ENCODE data around the gene DMRTC2.

Gene DMRTC2

DNA sequence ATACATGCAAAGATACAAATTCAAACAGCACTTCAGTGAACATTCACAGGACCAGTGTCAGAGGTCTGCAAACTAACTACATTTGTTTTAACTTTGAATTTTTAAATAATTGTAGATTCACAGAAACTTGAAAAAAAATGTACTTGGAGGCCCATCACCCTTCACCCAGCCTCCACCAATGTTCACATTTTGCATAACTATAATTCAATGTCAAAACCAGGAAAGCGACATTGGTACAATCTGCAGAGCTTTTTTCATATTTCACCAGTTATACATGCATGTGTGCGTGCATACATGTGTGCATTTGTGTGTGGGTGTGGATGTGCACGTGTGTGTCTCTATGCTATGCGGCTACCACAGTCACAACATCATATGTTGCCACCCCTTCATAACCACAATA, 29.5 kb upstream of the DMRTC2 start:
- no peak for DNase-seq (ENCODE audit: low read depth)
- TF ChIP-seq CTCF (IDR thresholded peaks at IDR 0.05; ENCODE audit: low read length, missing control alignments), result no peak
- H3K4me3 ChIP-seq (replicated peaks; ENCODE audit: low read depth, low read length), result no peak overlapping the region

GRCh38 chr19:41816761-41817160, 28.1 kb upstream of the DMRTC2 start:
- TF ChIP-seq CTCF (IDR thresholded peaks at IDR 0.05; ENCODE audit: low read length, missing control alignments), result no peak
- no peak for DNase-seq (ENCODE audit: low read depth)
- no peak overlapping the region for H3K4me3 ChIP-seq (replicated peaks; ENCODE audit: low read depth, low read length)

- H3K4me3 ChIP-seq (replicated peaks; ENCODE audit: low read depth, low read length), result no peak overlapping the region
- TF ChIP-seq CTCF (IDR thresholded peaks at IDR 0.05; ENCODE audit: low read length, missing control alignments), result peak; percentile 61
- DNase-seq (ENCODE audit: low read depth), result peak; percentile 41
Measured at GRCh38 chr19:41821003-41821735, 23.7 kb upstream of the DMRTC2 start.

DNA sequence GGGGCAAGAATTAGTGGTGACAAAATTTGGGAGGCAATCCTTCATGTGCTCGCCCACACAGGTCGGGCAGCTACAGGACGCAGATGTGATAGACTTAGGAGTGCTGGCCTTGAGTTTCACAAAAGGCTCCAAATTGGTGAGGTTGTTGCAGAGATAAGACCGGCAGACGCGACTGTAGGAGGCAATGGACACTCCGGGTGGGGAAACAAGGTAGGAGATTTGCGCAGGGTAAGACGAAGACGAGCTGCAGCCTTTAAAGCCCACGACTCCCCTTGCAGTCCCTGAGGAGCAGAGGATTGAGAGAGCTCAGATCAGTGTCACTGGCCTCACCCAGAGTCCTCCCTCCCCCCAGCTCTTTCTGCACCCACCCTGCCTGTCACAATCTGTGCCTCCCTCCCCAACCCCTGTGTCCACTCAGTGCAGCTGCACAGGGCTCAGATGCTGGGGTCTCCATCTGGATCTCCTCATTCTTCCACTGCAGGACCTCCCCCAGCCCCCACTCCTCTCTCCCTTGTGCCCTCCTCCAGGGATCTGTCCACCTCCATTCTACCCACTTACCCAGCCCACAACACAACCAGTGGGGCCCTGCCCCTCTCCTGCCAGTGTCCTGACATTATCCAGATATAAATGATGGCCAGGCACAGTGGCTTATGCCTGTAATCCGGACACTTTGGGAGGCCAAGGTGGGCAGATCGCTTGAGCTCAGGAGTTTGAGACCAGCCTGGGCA, 6.7 kb upstream of the DMRTC2 start:
- no peak for DNase-seq (ENCODE audit: low read depth)
- H3K4me3 ChIP-seq (replicated peaks; ENCODE audit: low read depth, low read length), result no peak overlapping the region
- TF ChIP-seq CTCF (IDR thresholded peaks at IDR 0.05; ENCODE audit: low read length, missing control alignments), result no peak

DNA sequence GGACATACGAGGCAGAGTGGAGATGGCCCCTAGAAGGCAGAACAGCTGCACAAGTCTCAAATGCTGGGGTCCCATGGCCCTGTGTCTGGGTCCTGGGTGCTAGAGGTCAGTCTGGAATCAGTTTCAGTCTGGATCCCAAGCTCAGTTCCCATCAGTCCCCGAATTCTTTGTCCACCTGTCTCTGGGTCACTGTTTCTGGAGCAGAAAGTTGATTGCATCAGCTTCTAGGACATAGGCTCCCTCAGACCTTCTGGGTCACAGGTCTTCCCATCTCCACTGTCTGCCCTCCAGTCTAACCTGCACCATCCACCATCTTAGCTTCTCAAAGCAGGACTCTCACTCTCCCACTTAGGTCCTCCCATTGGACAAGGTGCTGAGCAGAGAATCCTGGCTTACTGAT, 5.6 kb upstream of the DMRTC2 start:
- no peak for DNase-seq (ENCODE audit: low read depth)
- H3K4me3 ChIP-seq (replicated peaks; ENCODE audit: low read depth, low read length), result no peak overlapping the region
- no peak for TF ChIP-seq CTCF (IDR thresholded peaks at IDR 0.05; ENCODE audit: low read length, missing control alignments)

- no peak for DNase-seq (ENCODE audit: low read depth)
- no peak overlapping the region for H3K4me3 ChIP-seq (replicated peaks; ENCODE audit: low read depth, low read length)
- no peak for TF ChIP-seq CTCF (IDR thresholded peaks at IDR 0.05; ENCODE audit: low read length, missing control alignments)
Measured at GRCh38 chr19:41843371-41843770, 1.5 kb upstream of the DMRTC2 start.

Data from fibroblast of pulmonary artery (primary cell).